Esophagus muscularis mucosa (tissue), 4 donors: ENCODE results near the gene C1GALT1. TPM values are rescaled to one million over a fixed set of nuclear protein-coding genes. Genes with fewer than 3 reads are reported as not detected.
"Not testable (repeated sequence)": the region's sequence is repeated elsewhere in the genome, so short reads cannot be mapped to it uniquely, and the experiment has no call there.

ENCODE experiments used
- DNase-seq: peaks from one replicate; pipeline ENCODE4 v3.0.0-alpha.2; 2017; ENCODE audit errors: extremely low spot score
- H3K27ac ChIP-seq, 4 donors: fragments of 200-600 bp; sonication (generic); replicated peaks in 1 of 4; 1 replicate in 3 of 4; 2 replicates in 1 of 4; pipeline ENCODE4 v1.5.1; 2016 to 2019; ENCODE audit warnings: mild to moderate bottlenecking in 1 of 4
- H3K27me3 ChIP-seq, 4 donors: fragments of 200-600 bp; sonication (generic); one replicate each; pipeline versions ENCODE4 v1.5.1 to v1.6.0; 2016 to 2019
- H3K36me3 ChIP-seq, 4 donors: fragments of 200-600 bp; sonication (generic); one replicate each; pipeline ENCODE4 v1.5.1; 2016 to 2019
- H3K4me1 ChIP-seq, 4 donors: fragments of 200-600 bp; sonication (generic); one replicate each; pipeline ENCODE4 v1.5.1; 2016 to 2019
- H3K4me3 ChIP-seq, 4 donors: fragments of 200-600 bp; sonication (generic); 1 replicate in 2 of 4; 2 replicates in 2 of 4; pipeline ENCODE4 v1.5.1; 2016 to 2019; ENCODE audit warnings: mild to moderate bottlenecking in 4 of 4, moderate library complexity in 1 of 4
- H3K9me3 ChIP-seq, 4 donors: fragments of 200-600 bp; sonication (generic); 1 replicate in 3 of 4; 2 replicates in 1 of 4; pipeline ENCODE4 v1.5.1; 2016 to 2019
- CTCF ChIP-seq, 3 experiments: fragments of 200-600 bp in 2 of 3; fragments of 450-650 bp in 1 of 3; sonication (generic) in 2 of 3; IDR thresholded peaks; one replicate each; pipeline ENCODE4 v1.5.1; 2017 to 2019; ENCODE audit warnings: antibody characterized with exemption in 3 of 3, mild to moderate bottlenecking in 2 of 3, moderate library complexity in 1 of 3
- EP300 ChIP-seq: sonication (generic); formaldehyde crosslinking; IDR thresholded peaks from one replicate; pipeline ENCODE4 v1.6.1; 2017; ENCODE audit warnings: antibody characterized with exemption
- POLR2A ChIP-seq: fragments of 450-650 bp; IDR thresholded peaks from one replicate; pipeline ENCODE4 v1.6.1; 2017; ENCODE audit warnings: antibody characterized with exemption, moderate library complexity, mild to moderate bottlenecking, low read depth
- POLR2AphosphoS5 ChIP-seq, 2 donors: sonication (generic); formaldehyde crosslinking; IDR thresholded peaks; one replicate each; pipeline ENCODE4 v1.6.1; 2017; ENCODE audit warnings: antibody characterized with exemption in 2 of 2
- WGBS: methylation state at CpG from one replicate; pipeline ENCODE4 v1.1.5; 2018; 5-methylcytosine and 5-hydroxymethylcytosine counted together
- intact Hi-C: fragments of 100-400 bp; cut with DNase I; formaldehyde crosslinking; loops from one replicate; pipeline ENCODE4 v1.15.1; 2023
- total RNA-seq, 4 donors: library from RNA; depleted of rRNA; stranded (reverse); fragments of >200 nt; gene quantifications; one replicate each; pipeline versions ENCODE4 v1.1.0 to v1.2.1, GENCODE V29; 2016

C1GALT1 gene
- total RNA-seq, 4 donors from 2014 or later: 6.7 to 13.8 (median 11.4) TPM

- no peak for DNase-seq
- no peak overlapping the region for H3K27ac ChIP-seq
- intact Hi-C loops: no loop called here
- no peak for TF ChIP-seq POLR2A
- TF ChIP-seq CTCF (IDR thresholded peaks at IDR 0.05): no peak
- TF ChIP-seq POLR2AphosphoS5 (IDR thresholded peaks at IDR 0.05): no peak
- TF ChIP-seq EP300: no peak
- 93% methylated on average over 8 of the region's 8 CpGs for WGBS
- H3K9me3 ChIP-seq: peaks cover 0 to 5% (median 0%) of the 10 kb centered on the region in 4 donors
- no peaks in the 10 kb centered on the region for H3K36me3 ChIP-seq
- no peak overlapping the region for H3K4me3 ChIP-seq
- H3K27me3 ChIP-seq: no peaks in the 10 kb centered on the region
- H3K4me1 ChIP-seq: no peaks in the 10 kb centered on the region
Observed at GRCh38 chr7:7138897-7139296, 43.4 kb upstream of the C1GALT1 start.

DNA sequence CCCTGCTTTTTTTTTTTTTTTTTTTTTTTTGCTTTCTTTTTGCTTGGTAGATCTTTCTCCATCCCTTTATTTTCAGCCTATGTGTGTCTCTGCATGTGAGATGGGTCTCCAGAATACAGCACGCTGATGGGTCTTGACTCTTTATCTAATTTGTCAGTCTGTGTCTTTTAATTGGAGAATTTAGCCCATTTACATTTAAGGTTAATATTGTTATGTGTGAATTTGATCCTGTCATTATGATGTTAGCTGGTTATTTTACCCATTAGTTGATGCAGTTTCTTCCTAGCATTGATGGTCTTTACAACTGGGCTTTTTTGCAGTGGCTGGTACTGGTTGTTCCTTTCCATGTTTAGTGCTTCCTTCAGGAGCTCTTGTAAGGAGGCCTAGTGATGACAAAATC is 38.9 kb upstream of the C1GALT1 start:
- WGBS: 78% methylated on average over 1 of the region's 1 CpG
- DNase-seq, H3K27ac ChIP-seq, H3K36me3 ChIP-seq, H3K27me3 ChIP-seq, H3K9me3 ChIP-seq, H3K4me3 ChIP-seq, H3K4me1 ChIP-seq, intact Hi-C loops: not testable (repeated sequence)

- H3K27me3 ChIP-seq, H3K9me3 ChIP-seq, DNase-seq, H3K4me1 ChIP-seq, H3K27ac ChIP-seq, intact Hi-C loops, H3K4me3 ChIP-seq, H3K36me3 ChIP-seq: not testable (repeated sequence)
- WGBS: 66% methylated on average over 4 of the region's 4 CpGs
Observed at GRCh38 chr7:7145151-7145550, 37.2 kb upstream of the C1GALT1 start.

DNA sequence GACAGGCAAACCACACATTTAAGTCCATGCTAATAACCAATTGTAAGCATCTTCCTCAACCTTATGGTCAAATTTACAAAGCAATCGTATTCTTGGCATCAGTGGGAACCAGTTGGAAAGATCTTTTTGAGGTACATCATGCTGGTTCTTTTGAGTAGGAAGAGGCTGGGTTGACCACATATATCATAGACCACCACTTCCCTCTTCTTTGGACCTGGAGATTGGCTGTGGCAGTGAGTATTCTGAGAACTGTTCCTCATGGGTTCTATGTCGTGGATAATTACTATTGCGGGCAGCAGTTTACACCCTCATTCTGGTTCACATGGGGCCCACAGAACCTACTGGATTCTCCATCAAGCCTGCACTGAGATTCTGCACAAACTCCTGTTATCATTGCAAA is 35.5 kb upstream of the C1GALT1 start:
- H3K27ac ChIP-seq: no peak overlapping the region
- no peak for DNase-seq
- no peak for TF ChIP-seq POLR2AphosphoS5 (IDR thresholded peaks at IDR 0.05)
- no peak for TF ChIP-seq CTCF (IDR thresholded peaks at IDR 0.05)
- TF ChIP-seq EP300: no peak
- no peak for TF ChIP-seq POLR2A
- H3K4me3 ChIP-seq: no peak overlapping the region
- intact Hi-C loops: no loop called here
- H3K9me3 ChIP-seq: peaks cover 0 to 10% (median 0%) of the 10 kb centered on the region in 4 donors
- H3K27me3 ChIP-seq: no peaks in the 10 kb centered on the region
- WGBS: 54% methylated on average over 3 of the region's 3 CpGs
- no peaks in the 10 kb centered on the region for H3K36me3 ChIP-seq
- H3K4me1 ChIP-seq: no peaks in the 10 kb centered on the region

DNA sequence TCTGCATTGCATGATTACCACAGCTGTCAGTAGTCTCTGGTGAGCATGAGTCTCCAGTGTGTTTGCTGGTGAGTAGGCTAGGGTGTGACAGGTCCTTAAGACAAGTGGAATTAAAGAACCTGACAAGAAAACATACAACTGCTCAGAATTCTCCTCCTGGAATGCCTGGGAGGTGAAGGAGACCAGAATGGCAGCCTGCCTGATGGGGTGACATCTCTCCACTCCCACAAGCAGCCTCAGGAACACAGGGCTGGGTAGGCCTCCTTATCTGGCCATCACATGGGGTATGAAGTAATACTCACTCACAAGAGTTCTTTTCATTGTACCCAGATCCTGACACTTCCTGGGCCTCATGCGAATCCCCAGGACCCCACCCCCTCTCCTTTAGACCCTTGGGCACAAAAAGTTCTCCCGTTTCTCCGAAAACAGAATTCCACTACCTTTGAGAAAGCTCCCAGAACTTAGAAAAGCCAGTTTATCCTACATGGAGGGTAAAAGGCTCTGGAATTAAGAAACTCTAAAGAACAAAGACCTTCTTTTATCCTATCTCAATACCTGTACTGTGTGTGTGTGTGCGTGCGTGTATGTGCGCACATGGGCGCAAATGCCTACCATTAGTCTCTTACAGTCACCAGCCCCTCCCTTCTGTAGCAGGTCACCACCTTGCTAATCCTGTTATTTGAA is 33.4 kb upstream of the C1GALT1 start:
- Histone ChIP-seq H3K4me3 (no peak overlapping the region), H3K9me3 (peaks cover 0 to 4% (median 0%) of the 10 kb centered on the region in 4 donors), H3K4me1 (no peaks in the 10 kb centered on the region), H3K36me3 (no peaks in the 10 kb centered on the region), H3K27me3 (no peaks in the 10 kb centered on the region), H3K27ac (no peak overlapping the region)
- WGBS: 90% methylated on average over 7 of the region's 7 CpGs
- intact Hi-C loops: no loop called here
- TF ChIP-seq POLR2A (no peak), POLR2AphosphoS5 (IDR thresholded peaks at IDR 0.05) (no peak), EP300 (no peak), CTCF (IDR thresholded peaks at IDR 0.05) (no peak)
- DNase-seq: no peak

DNA sequence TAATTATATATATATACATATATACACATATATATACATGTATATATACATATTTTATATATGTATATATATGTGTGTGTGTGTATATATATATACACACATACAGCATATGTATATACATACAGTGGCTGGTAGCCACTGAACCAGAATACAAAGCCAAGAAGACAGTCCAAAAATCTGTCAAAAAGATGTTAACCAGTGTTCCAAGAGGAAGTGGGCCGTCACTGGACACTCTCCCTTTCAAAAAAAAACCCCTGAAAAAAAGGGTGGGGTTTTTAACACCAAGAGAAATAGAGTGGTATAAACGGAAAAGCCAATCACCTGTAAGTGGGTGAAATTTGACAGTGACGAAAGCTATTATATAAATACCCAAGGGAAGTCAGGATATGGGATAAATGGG is 31.1 kb upstream of the C1GALT1 start:
- Histone ChIP-seq H3K9me3 (no peaks in the 10 kb centered on the region), H3K27me3 (no peaks in the 10 kb centered on the region), H3K36me3 (no peaks in the 10 kb centered on the region), H3K27ac (no peak overlapping the region), H3K4me3 (no peak overlapping the region), H3K4me1 (no peaks in the 10 kb centered on the region)
- DNase-seq: no peak
- TF ChIP-seq EP300 (no peak), POLR2A (no peak)
- intact Hi-C loops: no loop called here
- 17% methylated on average over 3 of the region's 3 CpGs for WGBS
